Activated T-cell treated with anti-CD3 and anti-CD28 coated beads, Interleukin-2, amount 50 U/mL, for 72 hours (primary cell): ENCODE measurements around the gene EPHB3. TPM values are rescaled to one million over a fixed set of nuclear protein-coding genes. Genes with fewer than 3 reads are reported as not detected.

Experiments
- ATAC-seq, 2 donors: fragments of 150-1000 bp; cut with Tn5 transposase; replicated peaks in 1 of 2; 2 replicates each; pipeline ENCODE4 v1.10.0; 2021; ENCODE audit warnings: moderate library complexity in 2 of 2, mild to moderate bottlenecking in 1 of 2
- DNase-seq, 2 donors: peaks; one replicate each; pipeline ENCODE4 v3.0.0; 2021 to 2022; ENCODE audit warnings: mixed read lengths in 1 of 2
- H3K27ac Mint-ChIP-seq: one replicate; pipeline ENCODE4 v1.8.0; 2022; ENCODE audit warnings: mild to moderate bottlenecking, moderate library complexity, mixed read lengths
- H3K27me3 Mint-ChIP-seq: one replicate; pipeline ENCODE4 v1.8.0; 2022; ENCODE audit warnings: low read depth, mixed read lengths
- H3K36me3 Mint-ChIP-seq, 2 donors: one replicate each; pipeline ENCODE4 v1.8.0; 2022; ENCODE audit warnings: mixed read lengths in 2 of 2, mild to moderate bottlenecking in 1 of 2; ENCODE audit not compliant: insufficient read depth in 2 of 2
- H3K4me1 Mint-ChIP-seq: one replicate; pipeline ENCODE4 v1.8.0; 2022; ENCODE audit warnings: low read depth, mixed read lengths
- H3K4me3 Mint-ChIP-seq, 2 donors: one replicate each; pipeline ENCODE4 v1.8.0; 2022; ENCODE audit warnings: mild to moderate bottlenecking in 2 of 2, mixed read lengths in 2 of 2, moderate library complexity in 2 of 2
- H3K9me3 Mint-ChIP-seq, 2 donors: one replicate each; pipeline ENCODE4 v1.8.0; 2022; ENCODE audit warnings: mixed read lengths in 2 of 2
- total RNA-seq, 2 donors: library from RNA; stranded (reverse); gene quantifications; one replicate each; pipeline ENCODE4 v1.2.3, GENCODE V29; 2022

Gene EPHB3
- total RNA-seq, 2 donors from 2014 or later, result 0.12 to 0.50 TPM

- Mint-ChIP-seq H3K4me3 (no peak overlapping the region), H3K27ac (no peak overlapping the region), H3K36me3 (no peaks in the 10 kb centered on the region), H3K27me3 (peaks cover 11% of the 10 kb centered on the region), H3K4me1 (peaks cover under 1% of the 10 kb centered on the region), H3K9me3 (no peaks in the 10 kb centered on the region)
- ATAC-seq (no peak), DNase-seq (no peak)
Observed at GRCh38 chr3:184596886-184597575, 35.4 kb downstream of the EPHB3 start.

- peaks cover 20% of the 10 kb centered on the region for H3K27me3 Mint-ChIP-seq
- no peak for DNase-seq
- H3K4me3 Mint-ChIP-seq, result no peak overlapping the region
- no peak for ATAC-seq
- H3K36me3 Mint-ChIP-seq, result peaks cover 0 to 2% of the 10 kb centered on the region in 2 donors
- H3K27ac Mint-ChIP-seq, result no peak overlapping the region
- peaks cover 10% of the 10 kb centered on the region for H3K4me1 Mint-ChIP-seq
- no peaks in the 10 kb centered on the region for H3K9me3 Mint-ChIP-seq
Observed at GRCh38 chr3:184597829-184598573, 36.4 kb downstream of the EPHB3 start.

- Mint-ChIP-seq H3K27me3 (peaks cover 26% of the 10 kb centered on the region), H3K27ac (no peak overlapping the region), H3K36me3 (peaks cover 0 to 2% of the 10 kb centered on the region in 2 donors), H3K4me1 (peaks cover 16% of the 10 kb centered on the region), H3K4me3 (no peak overlapping the region), H3K9me3 (no peaks in the 10 kb centered on the region)
- ATAC-seq, result no peak
- DNase-seq, result no peak
Observed at GRCh38 chr3:184598574-184598927, 37.0 kb downstream of the EPHB3 start.

GRCh38 chr3:184599143-184599542 is 37.6 kb downstream of the EPHB3 start:
- ATAC-seq, result no peak
- Mint-ChIP-seq H3K36me3 (peaks cover 0 to 2% of the 10 kb centered on the region in 2 donors), H3K4me1 (peaks cover 19% of the 10 kb centered on the region), H3K9me3 (no peaks in the 10 kb centered on the region), H3K4me3 (no peak overlapping the region), H3K27me3 (peaks cover 29% of the 10 kb centered on the region), H3K27ac (no peak overlapping the region)
- no peak for DNase-seq

- Mint-ChIP-seq H3K36me3 (peaks cover 1 to 2% of the 10 kb centered on the region in 2 donors), H3K4me1 (peaks cover 23% of the 10 kb centered on the region), H3K27ac (no peak overlapping the region), H3K4me3 (peak overlapping the region in 1 of 2 donors; percentile 15), H3K9me3 (no peaks in the 10 kb centered on the region), H3K27me3 (peaks cover 44% of the 10 kb centered on the region)
- no peak for ATAC-seq
- DNase-seq, result no peak
Observed at GRCh38 chr3:184600685-184601377, 39.2 kb downstream of the EPHB3 start.

GRCh38 chr3:184601576-184602371 is 40.2 kb downstream of the EPHB3 start:
- H3K4me1 Mint-ChIP-seq, result peaks cover 23% of the 10 kb centered on the region
- H3K27me3 Mint-ChIP-seq, result peaks cover 51% of the 10 kb centered on the region
- peaks cover 1 to 2% of the 10 kb centered on the region in 2 donors for H3K36me3 Mint-ChIP-seq
- no peak overlapping the region for H3K27ac Mint-ChIP-seq
- DNase-seq (no peak), ATAC-seq (no peak)
- H3K4me3 Mint-ChIP-seq, result peak overlapping the region in 1 of 2 donors; percentile 69
- no peaks in the 10 kb centered on the region for H3K9me3 Mint-ChIP-seq

GRCh38 chr3:184602372-184603150 is 41.0 kb downstream of the EPHB3 start:
- no peaks in the 10 kb centered on the region for H3K9me3 Mint-ChIP-seq
- H3K27ac Mint-ChIP-seq, result no peak overlapping the region
- peaks cover 1 to 2% of the 10 kb centered on the region in 2 donors for H3K36me3 Mint-ChIP-seq
- no peak for ATAC-seq
- H3K27me3 Mint-ChIP-seq, result peaks cover 51% of the 10 kb centered on the region
- H3K4me1 Mint-ChIP-seq, result peaks cover 25% of the 10 kb centered on the region
- no peak for DNase-seq
- peak overlapping the region; percentile 13 to 69 for H3K4me3 Mint-ChIP-seq

- DNase-seq (no peak), ATAC-seq (no peak)
- peak overlapping the region; percentile 43 to 69 for H3K4me3 Mint-ChIP-seq
- peaks cover 33% of the 10 kb centered on the region for H3K4me1 Mint-ChIP-seq
- H3K36me3 Mint-ChIP-seq, result peaks cover 1 to 2% of the 10 kb centered on the region in 2 donors
- peaks cover 51% of the 10 kb centered on the region for H3K27me3 Mint-ChIP-seq
- no peaks in the 10 kb centered on the region for H3K9me3 Mint-ChIP-seq
- H3K27ac Mint-ChIP-seq, result no peak overlapping the region
Observed at GRCh38 chr3:184603151-184604030, 41.8 kb downstream of the EPHB3 start.

- ATAC-seq (peak in 1 of 2 donors; percentile 22), DNase-seq (no peak)
- H3K4me1 Mint-ChIP-seq, result peaks cover 35% of the 10 kb centered on the region
- H3K36me3 Mint-ChIP-seq, result peaks cover 1 to 2% of the 10 kb centered on the region in 2 donors
- H3K4me3 Mint-ChIP-seq, result peak overlapping the region; percentile 43 to 69
- H3K27me3 Mint-ChIP-seq, result peaks cover 51% of the 10 kb centered on the region
- no peaks in the 10 kb centered on the region for H3K9me3 Mint-ChIP-seq
- H3K27ac Mint-ChIP-seq, result no peak overlapping the region
Observed at GRCh38 chr3:184604039-184604601, 42.5 kb downstream of the EPHB3 start.

GRCh38 chr3:184604615-184605290 is 43.2 kb downstream of the EPHB3 start:
- Mint-ChIP-seq H3K27ac (no peak overlapping the region), H3K36me3 (peaks cover 1 to 2% of the 10 kb centered on the region in 2 donors)

GRCh38 chr3:184608209-184608608 is 46.6 kb downstream of the EPHB3 start:
- peak in 1 of 2 donors; percentile 22 for DNase-seq
- no peak overlapping the region for H3K27ac Mint-ChIP-seq

More at GRCh38 chr3:184604615-184605290, 43.2 kb downstream of the EPHB3 start:
- no peak overlapping the region for H3K4me3 Mint-ChIP-seq
- no peak for DNase-seq
- no peak for ATAC-seq
- H3K27me3 Mint-ChIP-seq, result peaks cover 51% of the 10 kb centered on the region
- peaks cover 35% of the 10 kb centered on the region for H3K4me1 Mint-ChIP-seq
- H3K9me3 Mint-ChIP-seq, result no peaks in the 10 kb centered on the region

More at GRCh38 chr3:184608209-184608608, 46.6 kb downstream of the EPHB3 start:
- peaks cover 29% of the 10 kb centered on the region for H3K27me3 Mint-ChIP-seq
- peaks cover 22% of the 10 kb centered on the region for H3K4me1 Mint-ChIP-seq
- ATAC-seq, result peak; percentile 89 to 94
- H3K4me3 Mint-ChIP-seq, result peak overlapping the region in 1 of 2 donors; percentile 29
- H3K36me3 Mint-ChIP-seq, result peaks cover 0 to 1% of the 10 kb centered on the region in 2 donors
- H3K9me3 Mint-ChIP-seq, result no peaks in the 10 kb centered on the region
